IMR-90 (cell line): ENCODE measurements around the gene WDR1. TPM values are rescaled to one million over a fixed set of nuclear protein-coding genes. Genes with fewer than 3 reads are reported as not detected.

Source experiments
- ATAC-seq: fragments of 200-7000 bp; cut with Tn5 transposase; 2 replicates; pipeline ENCODE4 v1.9.1; 2020; ENCODE audit warnings: low read depth, mild to moderate bottlenecking, moderate library complexity
- BruUV-seq: library from RNA; stranded (reverse); fragments of 400-500 nt; replicated peaks from 2 replicates; lab custom pipeline; 2021; lab: Mats Ljungman, UMichigan
- CTCF ChIA-PET: fragments of 300-600 bp; formaldehyde crosslinking; extraction: SDS; loops from one replicate; lab custom pipeline; 2021; ENCODE audit warnings: antibody characterized with exemption; lab: Yijun Ruan, JAX
- POLR2A ChIA-PET: fragments of 300-600 bp; sonication (Branson Sonifier 250); formaldehyde crosslinking; loops from one replicate; lab custom pipeline; 2022; ENCODE audit warnings: antibody characterized with exemption; ENCODE audit not compliant: unreplicated experiment; lab: Charles Lee
- DNase-seq: peaks from one replicate; pipeline ENCODE4 v3.0.0; 2013
- H2AFZ ChIP-seq: replicated peaks from 2 replicates; pipeline ENCODE3; 2013; ENCODE audit warnings: low read length, mild to moderate bottlenecking; ENCODE audit not compliant: poor library complexity
- H2AK5ac ChIP-seq: 2 replicates; pipeline ENCODE4 v1.6.1; 2013; ENCODE audit warnings: low read depth, low read length, inconsistent platforms
- H2AK9ac ChIP-seq: replicated peaks from 2 replicates; pipeline ENCODE3; 2013; ENCODE audit warnings: mild to moderate bottlenecking, low read depth, low read length, moderate library complexity; ENCODE audit not compliant: poor library complexity
- H2BK120ac ChIP-seq: 2 replicates; pipeline ENCODE4 v1.6.1; 2013; ENCODE audit warnings: low read depth, low read length, inconsistent platforms
- H2BK15ac ChIP-seq: 3 replicates; pipeline ENCODE4 v1.6.1; 2013; ENCODE audit warnings: low read depth, low read length, inconsistent platforms
- H2BK20ac ChIP-seq: 2 replicates; pipeline ENCODE4 v1.6.1; 2013; ENCODE audit warnings: low read depth, mild to moderate bottlenecking, inconsistent platforms, low read length, moderate library complexity
- H2BK5ac ChIP-seq: 2 replicates; pipeline ENCODE4 v1.6.1; 2013; ENCODE audit warnings: mild to moderate bottlenecking, low read depth, low read length, inconsistent platforms; ENCODE audit not compliant: poor library complexity, severe bottlenecking
- H3K14ac ChIP-seq: replicated peaks from 2 replicates; pipeline ENCODE4 v1.6.1; 2013; ENCODE audit warnings: low read depth, low read length, inconsistent platforms
- H3K18ac ChIP-seq: 2 replicates; pipeline ENCODE4 v1.6.1; 2013; ENCODE audit warnings: low read depth, low read length, control low read depth
- H3K23ac ChIP-seq: 2 replicates; pipeline ENCODE4 v1.6.1; 2013; ENCODE audit warnings: low read depth, low read length, inconsistent platforms
- H3K27ac ChIP-seq: 2 replicates; pipeline ENCODE4 v1.5.1; 2013; ENCODE audit warnings: mild to moderate bottlenecking, control low read depth, low read length; ENCODE audit not compliant: insufficient read depth
- H3K27me3 ChIP-seq: 2 replicates; pipeline ENCODE4 v1.6.1; 2013; ENCODE audit warnings: low read length; ENCODE audit not compliant: control insufficient read depth, insufficient read depth
- H3K36me3 ChIP-seq: 2 replicates; pipeline ENCODE4 v1.6.1; 2013; ENCODE audit warnings: low read length, mixed read lengths; ENCODE audit not compliant: control insufficient read depth, insufficient read depth
- H3K4ac ChIP-seq: 2 replicates; pipeline ENCODE4 v1.6.1; 2013; ENCODE audit warnings: low read depth, low read length, inconsistent platforms
- H3K4me1 ChIP-seq: 2 replicates; pipeline ENCODE4 v1.6.1; 2013; ENCODE audit warnings: low read length, mixed read lengths; ENCODE audit not compliant: control insufficient read depth, insufficient read depth
- H3K4me2 ChIP-seq: 2 replicates; pipeline ENCODE4 v1.6.1; 2013; ENCODE audit warnings: low read depth, mild to moderate bottlenecking, control low read depth, low read length, moderate library complexity
- H3K4me3 ChIP-seq: 2 replicates; pipeline ENCODE4 v1.5.1; 2013; ENCODE audit warnings: low read depth, mild to moderate bottlenecking, control low read depth, low read length, moderate library complexity; ENCODE audit not compliant: insufficient read depth
- H3K56ac ChIP-seq: 2 replicates; pipeline ENCODE4 v1.6.1; 2013; ENCODE audit warnings: low read length, inconsistent platforms; ENCODE audit not compliant: insufficient read depth; ENCODE audit errors: extremely low read depth
- H3K79me1 ChIP-seq, 2 experiments: 2 replicates each; pipeline ENCODE4 v1.6.1; 2013; ENCODE audit warnings: low read length in 2 of 2, inconsistent platforms in 1 of 2, low read depth in 1 of 2
- H3K9ac ChIP-seq: 2 replicates; pipeline ENCODE4 v1.6.1; 2013; ENCODE audit warnings: low read depth, low read length, control low read depth
- H3K9me1 ChIP-seq: 2 replicates; pipeline ENCODE4 v1.6.1; 2013; ENCODE audit warnings: low read length, inconsistent platforms; ENCODE audit not compliant: insufficient read depth
- H3K9me3 ChIP-seq: 2 replicates; pipeline ENCODE4 v1.6.1; 2013; ENCODE audit warnings: low read length; ENCODE audit not compliant: control insufficient read depth, insufficient read depth
- H4K20me1 ChIP-seq: 2 replicates; pipeline ENCODE4 v1.6.1; 2013; ENCODE audit warnings: low read length, inconsistent platforms; ENCODE audit not compliant: insufficient read depth
- H4K5ac ChIP-seq: 2 replicates; pipeline ENCODE4 v1.6.1; 2013; ENCODE audit warnings: mild to moderate bottlenecking, low read depth, low read length, control low read depth
- H4K8ac ChIP-seq, 2 experiments: 2 replicates each; pipeline ENCODE4 v1.6.1; 2013; ENCODE audit warnings: low read depth in 2 of 2, low read length in 2 of 2, control low read depth in 1 of 2, inconsistent platforms in 1 of 2
- H4K91ac ChIP-seq: 2 replicates; pipeline ENCODE4 v1.6.1; 2013; ENCODE audit warnings: low read depth, low read length, inconsistent platforms; ENCODE audit not compliant: insufficient read depth
- BHLHE40 ChIP-seq: fragments of 150-350 bp; IDR thresholded peaks from 2 replicates; pipeline ENCODE4 v1.6.1; 2016; ENCODE audit warnings: mild to moderate bottlenecking, low read depth, low read length
- CEBPB ChIP-seq: IDR thresholded peaks from 2 replicates; pipeline ENCODE4 v1.6.1; 2012; ENCODE audit warnings: low read depth, low read length, improper control_type of control experiment
- CHD1 ChIP-seq: IDR thresholded peaks from 2 replicates; pipeline ENCODE4 v1.6.1; 2012; ENCODE audit warnings: low read depth, low read length, improper control_type of control experiment
- CTCF ChIP-seq: conservative IDR thresholded peaks from 2 replicates; pipeline ENCODE4 v1.5.1; 2012; ENCODE audit warnings: mild to moderate bottlenecking, low read depth, low read length, improper control_type of control experiment
- FOS ChIP-seq: fragments of 150-350 bp; IDR thresholded peaks from 2 replicates; pipeline ENCODE4 v1.6.1; 2016; ENCODE audit warnings: low read depth, low read length
- MAFK ChIP-seq: IDR thresholded peaks from 2 replicates; pipeline ENCODE4 v1.6.1; 2012; ENCODE audit warnings: low read depth, low read length, improper control_type of control experiment
- MAZ ChIP-seq: IDR thresholded peaks from 2 replicates; pipeline ENCODE4 v1.6.1; 2012; ENCODE audit warnings: low read depth, mild to moderate bottlenecking, low read length, improper control_type of control experiment, moderate library complexity, borderline replicate concordance
- MXI1 ChIP-seq: IDR thresholded peaks from 2 replicates; pipeline ENCODE4 v1.6.1; 2012; ENCODE audit warnings: low read depth, mild to moderate bottlenecking, low read length, moderate library complexity, borderline replicate concordance
- NFE2L2 ChIP-seq: fragments of 150-350 bp; IDR thresholded peaks from 2 replicates; pipeline ENCODE4 v1.6.1; 2016; ENCODE audit warnings: low read depth, mild to moderate bottlenecking, low read length
- POLR2A ChIP-seq: IDR thresholded peaks from 2 replicates; pipeline ENCODE4 v1.6.1; 2012; ENCODE audit warnings: mild to moderate bottlenecking, low read depth, low read length
- RAD21 ChIP-seq: IDR thresholded peaks from 2 replicates; pipeline ENCODE4 v1.6.1; 2012; ENCODE audit warnings: low read length, improper control_type of control experiment
- RCOR1 ChIP-seq: IDR thresholded peaks from 2 replicates; pipeline ENCODE4 v1.6.1; 2012; ENCODE audit warnings: mild to moderate bottlenecking, low read length, improper control_type of control experiment; ENCODE audit not compliant: insufficient replicate concordance
- RFX5 ChIP-seq: IDR thresholded peaks from 2 replicates; pipeline ENCODE4 v1.8.0; 2012; ENCODE audit warnings: low read depth, mild to moderate bottlenecking, low read length, moderate library complexity
- SMC3 ChIP-seq: fragments of 150-350 bp; IDR thresholded peaks from 2 replicates; pipeline ENCODE4 v1.6.1; 2016; ENCODE audit warnings: low read depth, mild to moderate bottlenecking, antibody characterized with exemption, low read length, moderate library complexity
- USF2 ChIP-seq: fragments of 150-350 bp; IDR thresholded peaks from 2 replicates; pipeline ENCODE4 v1.6.1; 2017; ENCODE audit warnings: mild to moderate bottlenecking, antibody characterized with exemption, low read length, low read depth
- WGBS, 2 experiments: methylation state at CpG; one replicate each; pipeline versions ENCODE4 v1.1.5 to v1.1.7; 2013; ENCODE audit warnings: missing lambda C conversion rate in 2 of 2; ENCODE audit not compliant: insufficient read length in 1 of 2; ENCODE audit errors: extremely low coverage in 2 of 2; 5-methylcytosine and 5-hydroxymethylcytosine counted together
- dilution Hi-C: fragments of 300-500 bp; cut with HindIII; formaldehyde crosslinking; loops from one replicate; pipeline ENCODE4 v1.14.3; 2018; ENCODE audit warnings: low sequenced_read_pairs; ENCODE audit not compliant: unreplicated experiment
- in situ Hi-C: fragments of 300-500 bp; cut with MboI; formaldehyde crosslinking; loops from 3 replicates; pipeline ENCODE4 v1.14.3; 2019; ENCODE audit warnings: low sequenced_read_pairs, inconsistent platforms, mixed read lengths
- intact Hi-C: fragments of 100-400 bp; cut with micrococcal nuclease; formaldehyde crosslinking; loops from 2 replicates; pipeline ENCODE4 v1.10.0; 2022
- polyA plus RNA-seq, 3 experiments: library from polyadenylated mRNA; depleted of rRNA; stranded (reverse); fragments of >200 nt; gene quantifications; 2 replicates each; pipeline ENCODE4 v1.2.3, GENCODE V29; 2012; ENCODE audit warnings: low replicate concordance in 1 of 3
- total RNA-seq: library from RNA; depleted of rRNA; stranded (reverse); fragments of >200 nt; gene quantifications from 2 replicates; pipeline ENCODE4 v1.2.3, GENCODE V29; 2012
- TF ChIP-seq, protein P1 (sequence below): fragments of 150-350 bp; IDR thresholded peaks from 2 replicates; pipeline ENCODE4 v1.6.1; 2016; ENCODE audit warnings: low read depth, mild to moderate bottlenecking, low read length, moderate library complexity, borderline replicate concordance

Gene WDR1
- total and polyA plus RNA-seq, 2 of the 4 experiments (the other 2 are of a cell fraction), result 725 to 992 TPM

- Histone ChIP-seq H3K4me2 (no peak overlapping the region), H2BK5ac (no peak overlapping the region), H3K56ac (no peak overlapping the region), H4K5ac (no peak overlapping the region), H3K4ac (no peak overlapping the region), H3K18ac (no peak overlapping the region), H3K27ac (no peak overlapping the region), H2AFZ (no peak overlapping the region), H3K4me1 (no peaks in the 10 kb centered on the region), H4K20me1 (no peaks in the 10 kb centered on the region), H3K23ac (no peak overlapping the region), H3K14ac (no peak overlapping the region), H2BK20ac (no peak overlapping the region), H3K9ac (no peak overlapping the region), H3K4me3 (no peak overlapping the region), H3K9me1 (no peaks in the 10 kb centered on the region), H4K91ac (no peak overlapping the region), H3K79me1 (no peaks in the 10 kb centered on the region), H2BK15ac (no peak overlapping the region), H3K36me3 (peaks cover 2% of the 10 kb centered on the region), H2BK120ac (no peak overlapping the region), H3K27me3 (no peaks in the 10 kb centered on the region), H2AK5ac (no peak overlapping the region), H3K9me3 (no peaks in the 10 kb centered on the region), H4K8ac (no peak overlapping the region), H2AK9ac (no peak overlapping the region)
- DNase-seq, result no peak
- TF ChIP-seq, protein P1, sequence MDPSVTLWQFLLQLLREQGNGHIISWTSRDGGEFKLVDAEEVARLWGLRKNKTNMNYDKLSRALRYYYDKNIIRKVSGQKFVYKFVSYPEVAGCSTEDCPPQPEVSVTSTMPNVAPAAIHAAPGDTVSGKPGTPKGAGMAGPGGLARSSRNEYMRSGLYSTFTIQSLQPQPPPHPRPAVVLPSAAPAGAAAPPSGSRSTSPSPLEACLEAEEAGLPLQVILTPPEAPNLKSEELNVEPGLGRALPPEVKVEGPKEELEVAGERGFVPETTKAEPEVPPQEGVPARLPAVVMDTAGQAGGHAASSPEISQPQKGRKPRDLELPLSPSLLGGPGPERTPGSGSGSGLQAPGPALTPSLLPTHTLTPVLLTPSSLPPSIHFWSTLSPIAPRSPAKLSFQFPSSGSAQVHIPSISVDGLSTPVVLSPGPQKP, result no peak
- TF ChIP-seq NFE2L2 (no peak), CTCF (no peak), SMC3 (no peak), MAZ (no peak), USF2 (no peak), FOS (no peak), RFX5 (no peak), BHLHE40 (no peak), CEBPB (no peak), RAD21 (no peak), POLR2A (no peak), MXI1 (no peak), RCOR1 (no peak), CHD1 (no peak), MAFK (no peak)
- CTCF ChIA-PET, result no interaction called here
- dilution Hi-C loops (no loop called here), in situ Hi-C loops (no loop called here), intact Hi-C loops (no loop called here)
- 59% methylated on average over 3 of the region's 8 CpGs; no CpG with 5 or more reads in 1 of the 2 experiments for WGBS, 2 experiments
- POLR2A ChIA-PET, result no interaction called here
- ATAC-seq, result no peak
- no TSS peak for BruUV-seq
These were observed 60.1 kb downstream of the WDR1 start for GRCh38 chr4:10056334-10057022.
